Spleen (tissue), 11 donors: ENCODE data around the gene TMC7. TPM values are rescaled to one million over a fixed set of nuclear protein-coding genes. Genes with fewer than 3 reads are reported as not detected.
A peak's percentile ranks its signal among the peaks of the same experiment; 100 is the strongest.

Experiments used
- DNase-seq: peaks from one replicate; pipeline ENCODE4 v3.0.0-alpha.2; 2020
- H3K27ac ChIP-seq, 8 donors: fragments of 200-600 bp; sonication (generic) in 7 of 8; 1 replicate in 4 of 8; 2 replicates in 4 of 8; pipeline versions ENCODE4 v1.5.0 to v1.8.0; 2016 to 2021; ENCODE audit warnings: inconsistent platforms in 4 of 8, mild to moderate bottlenecking in 4 of 8, moderate library complexity in 1 of 8
- H3K27me3 ChIP-seq, 7 donors: fragments of 200-600 bp; sonication (generic) in 6 of 7; replicated peaks in 1 of 7; 1 replicate in 4 of 7; 2 replicates in 3 of 7; pipeline versions ENCODE4 v1.5.0 to v1.8.0; 2016 to 2021; ENCODE audit warnings: inconsistent platforms in 3 of 7, mild to moderate bottlenecking in 1 of 7
- H3K36me3 ChIP-seq, 6 donors: fragments of 200-600 bp; sonication (generic) in 5 of 6; 1 replicate in 4 of 6; 2 replicates in 2 of 6; pipeline versions ENCODE4 v1.5.0 to v1.8.0; 2016 to 2021; ENCODE audit warnings: inconsistent platforms in 2 of 6
- H3K4me1 ChIP-seq, 6 donors: fragments of 200-600 bp; sonication (generic) in 5 of 6; 1 replicate in 3 of 6; 2 replicates in 3 of 6; pipeline versions ENCODE4 v1.5.0 to v1.8.0; 2016 to 2021; ENCODE audit warnings: inconsistent platforms in 3 of 6
- H3K4me3 ChIP-seq, 8 donors: fragments of 200-600 bp; sonication (generic) in 7 of 8; 1 replicate in 4 of 8; 2 replicates in 4 of 8; pipeline versions ENCODE4 v1.5.0 to v1.8.0; 2016 to 2021; ENCODE audit warnings: inconsistent platforms in 4 of 8, mild to moderate bottlenecking in 4 of 8, moderate library complexity in 2 of 8
- H3K9me3 ChIP-seq, 8 donors: fragments of 200-600 bp; sonication (generic) in 7 of 8; 1 replicate in 4 of 8; 2 replicates in 4 of 8; pipeline versions ENCODE4 v1.5.0 to v1.8.0; 2016 to 2021; ENCODE audit warnings: inconsistent platforms in 4 of 8
- POLR2A ChIP-seq, 3 donors: fragments of 450-650 bp; IDR thresholded peaks; one replicate each; pipeline ENCODE4 v1.5.1; 2017; ENCODE audit warnings: antibody characterized with exemption in 3 of 3, mild to moderate bottlenecking in 1 of 3
- POLR2AphosphoS5 ChIP-seq, 3 donors: sonication (generic); formaldehyde crosslinking; IDR thresholded peaks; one replicate each; pipeline ENCODE4 v1.5.1; 2017; ENCODE audit warnings: antibody characterized with exemption in 3 of 3
- WGBS, 5 donors: extraction: QIAGEN DNeasy Blood & Tissue Kit in 3 of 5; methylation state at CpG; one replicate each; pipeline versions ENCODE4 v1.1.5 to v1.1.7; 2013 to 2018; 5-methylcytosine and 5-hydroxymethylcytosine counted together
- intact Hi-C: fragments of 100-400 bp; cut with DNase I; formaldehyde crosslinking; loops from one replicate; pipeline ENCODE4 v1.15.0; 2023; ENCODE audit warnings: low total_unique reads
- polyA plus RNA-seq, 3 donors: library from polyadenylated mRNA; stranded (reverse); fragments of 200-250 nt; gene quantifications; one replicate each; pipeline ENCODE4 v1.2.1, GENCODE V29; 2013
- total RNA-seq, 7 donors: library from RNA; depleted of rRNA in 3 of 7; stranded (reverse); fragments of >200 nt in 3 of 7; fragmentation: NEBNext Ultra II Directional in 4 of 7; extraction: Animal tissue kit (Norgen Biotek cat#: 25700) in 4 of 7; gene quantifications; one replicate each; pipeline versions ENCODE4 v1.1.0 to v1.2.1, GENCODE V29; 2016 to 2021
- TF ChIP-seq, protein P1 (sequence below), 11 experiments: fragments of 200-600 bp in 7 of 11; fragments of 450-650 bp in 4 of 11; sonication (generic) in 4 of 11; IDR thresholded peaks in 8 of 11; conservative IDR thresholded peaks in 3 of 11; 1 replicate in 7 of 11; 2 replicates in 4 of 11; pipeline versions ENCODE4 v1.4.0 to v1.8.0; 2016 to 2021; ENCODE audit warnings: antibody characterized with exemption in 11 of 11, inconsistent platforms in 4 of 11, mild to moderate bottlenecking in 1 of 11
- donor health status: healthy with polysubstance abuse.
- donor health status: DM: no; HTN: no; CAD: no; lungs with moderate emphysema.
- donor health status: DM: no; HTN: no; CAD: no.
- donor health status: Bipolar disorder and iron deficiency.
- donor health status: healthy.
- donor health status: DM: no; HTN: no; CAD: no.
- donor health status: DM: yes; HTN: yes; CAD: no.

TMC7 gene
- total and polyA plus RNA-seq, 10 donors, result 0.15 to 0.60 (median 0.37) TPM

DNA sequence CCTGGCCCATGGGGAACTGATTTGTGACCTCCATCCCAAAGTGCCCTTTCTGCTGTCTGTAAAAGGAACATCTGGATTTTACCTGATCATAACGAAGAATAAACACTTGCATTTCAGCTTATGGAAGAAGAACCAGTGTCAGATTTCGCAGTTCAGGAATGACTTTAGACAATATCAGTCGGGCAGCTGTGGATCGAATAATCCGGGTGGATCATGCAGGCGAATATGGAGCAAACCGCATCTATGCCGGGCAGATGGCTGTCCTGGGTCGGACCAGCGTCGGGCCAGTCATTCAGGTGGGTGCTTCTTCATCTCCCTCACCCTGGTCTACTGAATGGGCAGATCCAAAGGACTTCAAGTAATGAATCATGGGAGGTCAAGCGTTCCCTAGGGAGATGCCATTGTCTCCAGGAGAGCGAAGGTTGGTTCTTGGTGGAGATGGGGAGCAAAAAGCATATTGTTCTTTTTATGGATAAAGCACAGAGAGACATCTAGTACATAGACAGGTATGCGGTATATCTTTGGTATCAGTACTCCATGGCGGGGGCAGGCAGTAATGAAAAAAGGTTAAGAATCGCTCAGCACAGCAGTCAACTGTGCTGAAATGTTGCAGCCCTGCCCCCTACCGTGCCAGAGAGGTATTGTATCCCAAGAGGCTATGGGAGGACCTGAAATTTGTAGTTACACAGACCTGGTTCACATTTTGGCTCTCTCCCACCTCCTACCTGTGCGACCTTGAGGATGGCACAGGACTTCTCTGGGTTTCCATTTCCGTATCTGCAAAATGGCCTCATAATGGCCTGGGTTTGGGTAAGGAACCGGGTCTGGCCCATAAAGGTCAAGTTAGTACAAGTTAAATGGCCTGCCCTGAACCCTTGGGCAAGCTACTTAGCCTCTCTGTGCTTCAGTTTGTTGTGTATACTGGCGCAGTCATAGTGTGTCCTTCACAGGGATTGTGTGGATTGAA, 88.4 kb downstream of the TMC7 start:
- intact Hi-C loops, result loop anchor here (10.0 kb wide), 1 partner anchor 87 kb away; the partner anchor contains the start of gene TMC7
- 79 to 88% (median 83%) methylated on average over 21 of the region's 21 CpGs for WGBS, 5 donors
- TF ChIP-seq POLR2A (IDR thresholded peaks at IDR 0.05), result no peak
- no peak for TF ChIP-seq POLR2AphosphoS5 (IDR thresholded peaks at IDR 0.05)
- TF ChIP-seq, protein P1, sequence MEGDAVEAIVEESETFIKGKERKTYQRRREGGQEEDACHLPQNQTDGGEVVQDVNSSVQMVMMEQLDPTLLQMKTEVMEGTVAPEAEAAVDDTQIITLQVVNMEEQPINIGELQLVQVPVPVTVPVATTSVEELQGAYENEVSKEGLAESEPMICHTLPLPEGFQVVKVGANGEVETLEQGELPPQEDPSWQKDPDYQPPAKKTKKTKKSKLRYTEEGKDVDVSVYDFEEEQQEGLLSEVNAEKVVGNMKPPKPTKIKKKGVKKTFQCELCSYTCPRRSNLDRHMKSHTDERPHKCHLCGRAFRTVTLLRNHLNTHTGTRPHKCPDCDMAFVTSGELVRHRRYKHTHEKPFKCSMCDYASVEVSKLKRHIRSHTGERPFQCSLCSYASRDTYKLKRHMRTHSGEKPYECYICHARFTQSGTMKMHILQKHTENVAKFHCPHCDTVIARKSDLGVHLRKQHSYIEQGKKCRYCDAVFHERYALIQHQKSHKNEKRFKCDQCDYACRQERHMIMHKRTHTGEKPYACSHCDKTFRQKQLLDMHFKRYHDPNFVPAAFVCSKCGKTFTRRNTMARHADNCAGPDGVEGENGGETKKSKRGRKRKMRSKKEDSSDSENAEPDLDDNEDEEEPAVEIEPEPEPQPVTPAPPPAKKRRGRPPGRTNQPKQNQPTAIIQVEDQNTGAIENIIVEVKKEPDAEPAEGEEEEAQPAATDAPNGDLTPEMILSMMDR (IDR thresholded peaks at IDR 0.05 in 8 of 11, conservative IDR thresholded peaks at IDR 0.05 in 3 of 11), result peak in 10 of 11 experiments; percentile 27 to 80 (median 68)
- Histone ChIP-seq H3K4me1 (peaks cover 9 to 38% (median 27%) of the 10 kb centered on the region in 6 donors), H3K4me3 (no peak overlapping the region), H3K27me3 (no peaks in the 10 kb centered on the region), H3K9me3 (no peaks in the 10 kb centered on the region), H3K27ac (peak overlapping the region in 3 of 8 donors; percentile 57 to 81 (median 76)), H3K36me3 (peaks cover 0 to 57% (median 36%) of the 10 kb centered on the region in 6 donors)
- no peak for DNase-seq

DNA sequence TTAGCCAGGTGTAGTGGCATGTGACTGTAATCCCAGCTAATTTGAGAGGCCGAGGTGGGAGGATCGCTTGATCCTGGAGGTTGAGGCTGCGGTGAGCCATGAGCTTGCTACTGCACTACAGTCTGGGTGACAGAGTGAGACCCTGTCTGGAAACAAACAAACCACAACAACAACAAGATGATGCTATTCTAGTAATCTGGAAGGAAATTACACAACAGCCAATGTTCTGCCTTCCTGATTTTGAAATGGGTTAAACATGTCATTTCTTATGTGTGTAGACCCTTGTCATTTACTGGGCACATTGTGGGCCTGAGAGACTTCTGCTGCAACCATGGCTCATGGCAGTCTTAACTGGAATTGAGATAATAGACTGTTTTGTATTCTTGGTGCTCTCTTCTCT, 89.6 kb downstream of the TMC7 start:
- no peaks in the 10 kb centered on the region for H3K27me3 ChIP-seq
- peaks cover 0 to 70% (median 45%) of the 10 kb centered on the region in 6 donors for H3K36me3 ChIP-seq
- H3K4me3 ChIP-seq, result no peak overlapping the region
- peaks cover 6 to 33% (median 18%) of the 10 kb centered on the region in 6 donors for H3K4me1 ChIP-seq
- intact Hi-C loops, result loop anchor here (10.0 kb wide), 1 partner anchor 89 kb away; the partner anchor contains the start of gene TMC7
- peak overlapping the region in 5 of 8 donors; percentile 14 to 81 (median 57) for H3K27ac ChIP-seq
- DNase-seq, result no peak
- TF ChIP-seq POLR2AphosphoS5 (IDR thresholded peaks at IDR 0.05), result no peak
- TF ChIP-seq POLR2A (IDR thresholded peaks at IDR 0.05), result no peak
- TF ChIP-seq, protein P1 (IDR thresholded peaks at IDR 0.05 in 8 of 11, conservative IDR thresholded peaks at IDR 0.05 in 3 of 11), result no peak
- no peaks in the 10 kb centered on the region for H3K9me3 ChIP-seq
- WGBS, 5 donors, result 70 to 94% (median 77%) methylated on average over 3 of the region's 3 CpGs

DNA sequence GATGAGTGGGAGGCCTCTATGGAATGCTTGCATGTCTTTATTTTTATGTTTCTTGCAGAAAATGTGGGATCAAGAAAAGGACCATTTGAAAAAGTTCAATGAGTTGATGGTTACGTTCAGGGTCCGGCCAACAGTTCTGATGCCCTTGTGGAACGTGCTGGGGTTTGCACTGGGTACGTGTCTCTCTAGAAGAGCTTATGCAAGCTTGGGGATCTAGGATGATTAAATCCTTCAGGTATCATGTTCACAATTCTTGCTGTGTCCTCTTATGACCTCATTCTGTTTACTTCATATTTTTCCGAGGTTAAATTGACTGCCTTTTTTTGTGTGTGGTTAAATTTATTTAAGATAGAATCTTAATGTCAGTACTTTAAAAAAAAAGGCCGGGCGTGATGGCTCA, 90.1 kb downstream of the TMC7 start:
- no peak for TF ChIP-seq POLR2A (IDR thresholded peaks at IDR 0.05)
- no peak for TF ChIP-seq POLR2AphosphoS5 (IDR thresholded peaks at IDR 0.05)
- TF ChIP-seq, protein P1 (IDR thresholded peaks at IDR 0.05 in 8 of 11, conservative IDR thresholded peaks at IDR 0.05 in 3 of 11), result no peak
- Histone ChIP-seq H3K36me3 (peaks cover 0 to 75% (median 50%) of the 10 kb centered on the region in 6 donors), H3K4me1 (peaks cover 1 to 28% (median 13%) of the 10 kb centered on the region in 6 donors), H3K27me3 (no peaks in the 10 kb centered on the region), H3K9me3 (no peaks in the 10 kb centered on the region), H3K27ac (peak overlapping the region in 3 of 8 donors; percentile 57 to 81 (median 76)), H3K4me3 (no peak overlapping the region)
- WGBS, 5 donors, result 75 to 88% (median 81%) methylated on average over 7 of the region's 7 CpGs
- intact Hi-C loops, result loop anchor here (10.0 kb wide), 1 partner anchor 89 kb away; the partner anchor contains the start of gene TMC7
- no peak for DNase-seq
